Stimulated activated CD4-positive, alpha-beta T cell treated with anti-CD3 and anti-CD28 coated beads, Interleukin-1b, Interleukin-23, amount 100 ng/mL, for 4 hours (primary cell): ENCODE data around the gene ZSCAN21.
"Not testable (repeated sequence)": the region's sequence is repeated elsewhere in the genome, so short reads cannot be mapped to it uniquely, and the experiment has no call there.

Source experiments
- DNase-seq, 2 donors: peaks; one replicate each; pipeline ENCODE4 v3.0.0-alpha.2; 2020; ENCODE audit warnings: low read depth in 2 of 2

Gene ZSCAN21

DNA sequence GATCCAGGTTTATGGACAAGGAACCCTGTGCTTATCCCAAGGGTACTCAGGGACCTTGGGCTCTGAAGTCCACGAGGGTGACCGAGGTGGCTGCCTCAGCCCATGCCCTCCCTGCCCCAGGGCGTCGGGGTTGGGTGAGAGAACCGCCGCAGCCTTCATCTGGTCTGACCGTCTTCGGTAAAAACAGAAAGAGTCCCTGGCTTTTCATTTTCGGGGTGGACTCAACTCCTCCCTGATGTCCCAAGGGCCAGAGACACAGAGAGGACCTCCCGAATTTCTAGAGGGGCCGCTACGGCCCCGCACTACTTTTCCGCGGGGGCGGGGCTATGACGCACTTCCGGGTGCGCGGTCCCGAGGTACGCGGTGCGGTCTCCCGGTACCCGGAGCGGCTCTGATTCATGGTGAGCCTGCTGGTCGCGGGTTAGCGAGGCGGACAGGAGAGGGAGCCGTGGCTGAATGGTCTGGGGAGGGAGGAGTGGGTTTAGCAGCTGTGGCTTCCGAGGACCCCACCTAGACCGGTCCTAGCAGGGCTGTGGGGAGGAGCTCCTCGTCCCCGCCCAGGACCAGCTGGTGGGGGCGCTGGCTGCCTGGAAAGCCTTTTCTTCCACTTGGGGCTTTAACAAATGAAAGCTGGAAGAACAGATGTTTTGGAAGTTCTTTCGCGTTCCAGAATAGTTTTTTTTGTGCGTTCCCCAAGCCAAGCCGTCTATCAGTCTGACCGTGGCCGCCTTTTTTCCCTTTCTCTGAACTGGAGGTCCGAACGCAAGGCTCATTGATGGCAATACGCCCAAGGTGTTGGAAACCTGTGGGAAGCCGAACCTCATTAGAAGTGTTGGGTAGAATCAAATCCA, at the start of gene ZSCAN21:
ZSCAN21 (plus strand) TSS at position 334 of the 851 bp plus-strand sequence. CDS start 7,233 bp downstream, outside the sequence.
- DNase-seq, result peak; percentile 73 to 84

- no peak for DNase-seq
These were observed 49.3 kb upstream of the ZSCAN21 start for GRCh38 chr7:100000239-100000638.

DNA sequence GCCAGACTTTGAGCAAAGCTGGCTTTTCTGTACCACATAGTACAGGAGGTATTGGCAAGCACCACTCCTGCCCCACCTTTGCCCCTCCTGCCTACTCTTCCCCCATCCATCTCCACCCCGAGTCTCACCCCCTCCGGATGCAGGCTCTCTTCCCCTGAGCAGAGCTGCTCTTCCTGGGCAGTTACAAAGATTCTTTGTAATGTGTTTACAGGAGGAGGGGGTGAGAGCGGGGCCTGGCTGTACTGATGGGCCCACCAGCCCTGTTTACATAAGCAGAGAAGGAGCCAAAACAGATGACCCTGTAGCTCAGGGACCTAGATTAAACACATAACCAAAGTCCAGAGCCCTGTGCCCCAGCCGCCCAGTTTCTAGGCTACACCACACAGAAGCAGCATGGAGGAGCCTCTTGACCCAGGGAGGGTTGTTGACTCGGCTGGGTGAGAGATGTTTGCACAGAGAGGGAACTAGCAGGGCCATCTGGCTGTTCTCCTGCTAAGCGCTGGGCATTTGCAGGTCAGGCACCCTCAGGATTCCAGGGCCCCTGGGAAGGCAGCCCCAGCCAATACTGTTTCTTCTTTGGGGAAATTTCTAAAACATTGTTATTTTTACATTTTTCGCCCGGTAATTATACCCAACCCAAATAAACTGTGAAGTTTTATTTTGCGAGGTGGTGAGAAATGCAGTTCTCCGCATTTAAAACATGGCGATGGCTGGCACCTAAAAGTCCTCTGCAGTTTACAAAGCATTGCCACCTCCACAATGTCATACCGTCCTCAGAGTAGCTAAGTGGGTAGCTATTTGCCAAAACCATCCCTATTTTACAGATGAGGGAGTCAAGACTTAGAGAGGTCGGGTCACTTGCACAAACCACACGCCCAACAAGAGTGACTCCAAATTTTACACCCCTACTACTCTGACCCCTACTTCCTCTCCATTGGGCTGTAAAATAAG, 45.6 kb upstream of the ZSCAN21 start:
- DNase-seq, result no peak

DNA sequence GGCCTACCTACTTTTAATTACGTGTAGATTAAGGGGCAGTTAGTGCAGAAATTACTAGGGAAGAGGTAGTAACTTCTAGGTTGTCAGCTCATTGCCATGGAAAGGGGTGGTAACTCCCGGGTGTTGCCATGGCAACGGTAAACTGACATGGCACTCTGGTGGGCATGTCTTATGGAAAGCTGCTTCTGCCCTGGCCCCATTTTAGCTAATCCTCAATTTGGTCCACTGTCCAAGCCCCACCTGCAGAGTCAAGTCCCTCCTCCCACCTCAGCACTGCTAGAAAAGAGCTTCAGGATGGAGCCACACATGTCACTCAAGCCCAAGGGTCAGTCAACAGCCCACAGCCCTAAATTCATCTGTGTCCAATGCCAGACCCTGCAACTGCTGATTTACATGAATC, 41.7 kb upstream of the ZSCAN21 start:
- DNase-seq, result no peak

GRCh38 chr7:100008525-100008924, 41.0 kb upstream of the ZSCAN21 start:
- DNase-seq, result no peak

GRCh38 chr7:100009952-100010351, 39.6 kb upstream of the ZSCAN21 start:
- DNase-seq, result not testable (repeated sequence)

DNA sequence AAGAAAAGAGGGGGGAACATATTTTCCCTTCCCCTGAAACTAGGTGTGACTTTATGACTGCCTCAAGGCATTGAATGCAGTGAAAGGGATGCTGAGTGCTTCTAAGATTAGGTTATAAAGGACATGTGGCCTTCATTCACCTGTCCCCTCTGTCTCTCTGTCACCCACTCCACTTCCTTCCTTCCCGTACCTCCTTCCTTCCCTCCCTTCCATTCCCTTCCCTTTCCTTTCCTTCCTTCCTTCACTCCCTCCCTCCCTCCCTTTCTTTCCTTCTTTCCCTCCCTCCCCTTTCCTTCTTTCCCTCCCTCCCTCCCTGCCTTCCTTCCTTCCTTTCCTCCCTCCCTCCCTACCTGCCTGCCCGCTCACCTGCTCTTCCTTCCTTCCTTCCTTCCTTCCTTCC, 38.7 kb upstream of the ZSCAN21 start:
- DNase-seq, result no peak

- DNase-seq, result no peak
These were observed 38.1 kb upstream of the ZSCAN21 start for GRCh38 chr7:100011516-100011915.

- DNase-seq, result not testable (repeated sequence)
These were observed 36.9 kb upstream of the ZSCAN21 start for GRCh38 chr7:100012385-100013327.

- peak in 1 of 2 donors; percentile 8 for DNase-seq
These were observed 36.3 kb upstream of the ZSCAN21 start for GRCh38 chr7:100013328-100013676.

DNA sequence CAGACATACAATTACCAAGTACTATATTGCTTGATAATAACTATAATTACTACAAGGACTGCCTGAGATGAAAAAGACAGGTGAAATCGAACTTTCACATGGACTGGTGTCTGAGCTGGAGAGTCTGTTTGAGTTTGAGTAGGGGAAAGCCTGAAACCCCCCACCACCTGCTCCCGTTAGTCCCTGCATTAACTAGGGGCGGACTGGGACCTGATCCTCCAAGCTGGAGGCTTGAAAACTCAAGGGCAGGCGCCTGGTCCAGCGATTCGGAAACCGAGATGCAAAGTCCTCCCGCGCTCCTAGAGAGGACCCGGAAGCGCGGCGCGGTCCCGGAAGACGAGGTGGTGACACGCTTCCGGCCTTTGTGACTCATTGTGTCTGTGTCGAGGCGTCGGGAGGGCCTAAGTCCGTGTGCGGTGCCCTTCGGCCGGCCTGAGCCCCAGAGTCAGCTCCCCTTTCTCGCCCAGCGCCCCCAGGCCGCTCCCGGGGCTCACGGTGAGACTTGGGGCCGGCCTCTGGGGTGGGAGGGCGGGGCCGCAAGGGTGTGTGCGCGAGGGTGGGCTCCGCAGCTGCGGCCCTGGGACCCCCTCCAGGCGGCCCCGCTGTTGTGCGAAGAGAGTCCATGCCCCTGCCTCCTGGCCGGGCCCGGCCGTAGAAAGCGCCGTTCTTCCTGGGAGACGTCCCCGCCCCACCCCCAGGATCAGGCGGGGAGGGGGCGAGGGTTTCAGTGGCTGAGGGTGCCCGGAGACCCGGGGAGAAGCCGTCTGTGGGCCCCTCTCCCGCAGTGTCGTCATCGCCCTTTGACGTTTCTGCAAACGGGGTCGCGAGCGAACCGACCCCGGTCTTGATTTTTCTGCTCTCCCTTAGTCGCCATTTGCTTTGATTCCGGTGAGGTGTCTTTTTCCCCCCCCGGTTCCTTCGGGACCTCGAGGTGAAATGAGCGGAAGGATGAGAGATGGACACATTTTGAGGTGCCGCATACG, 34.1 kb upstream of the ZSCAN21 start, which contains the start of gene ZKSCAN1:
ZKSCAN1 (plus strand) TSS at position 365 of the 983 bp plus-strand sequence. CDS start 7,911 bp downstream, outside the sequence.
- DNase-seq, result peak; percentile 74 to 75

GRCh38 chr7:100016215-100016901, 33.2 kb upstream of the ZSCAN21 start:
- no peak for DNase-seq

DNA sequence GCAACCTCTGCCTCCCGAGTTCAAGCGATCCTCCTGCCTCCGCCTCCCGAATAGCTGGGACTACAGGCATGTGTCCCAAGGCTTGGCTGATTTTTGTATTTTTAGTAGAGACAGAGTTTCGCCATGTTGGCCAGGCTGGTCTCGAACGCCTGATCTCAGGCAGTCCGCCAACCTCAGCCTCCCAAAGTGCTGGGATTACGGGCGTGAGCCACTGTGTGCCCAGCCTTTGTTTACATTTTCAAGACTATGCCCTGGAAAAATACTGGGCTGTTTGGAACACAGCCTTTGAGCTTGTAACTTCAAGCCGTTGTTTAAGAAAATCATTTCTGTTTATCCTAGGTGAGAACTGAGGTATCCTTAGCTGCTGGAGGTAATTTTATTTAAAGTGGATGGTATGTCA, 32.3 kb upstream of the ZSCAN21 start:
- DNase-seq, result no peak

DNA sequence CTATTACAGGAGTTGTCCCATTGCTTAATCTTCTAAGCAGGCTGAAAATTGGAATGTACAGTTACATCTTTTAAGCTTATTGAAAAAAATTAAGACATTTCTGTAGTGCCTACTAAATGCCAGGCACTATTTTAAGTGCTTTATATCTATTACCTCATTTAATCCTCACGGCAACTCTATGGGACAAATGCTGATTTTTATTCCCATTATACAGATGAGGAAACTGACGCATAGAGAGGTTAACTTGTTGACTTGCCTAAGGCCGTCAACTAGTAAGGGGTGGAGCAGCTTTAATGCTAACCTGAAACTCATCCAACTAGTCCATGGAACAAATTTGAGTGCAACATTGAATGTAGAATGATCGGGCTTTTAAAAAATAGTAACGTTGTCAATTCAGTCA, 31.7 kb upstream of the ZSCAN21 start:
- no peak for DNase-seq

DNA sequence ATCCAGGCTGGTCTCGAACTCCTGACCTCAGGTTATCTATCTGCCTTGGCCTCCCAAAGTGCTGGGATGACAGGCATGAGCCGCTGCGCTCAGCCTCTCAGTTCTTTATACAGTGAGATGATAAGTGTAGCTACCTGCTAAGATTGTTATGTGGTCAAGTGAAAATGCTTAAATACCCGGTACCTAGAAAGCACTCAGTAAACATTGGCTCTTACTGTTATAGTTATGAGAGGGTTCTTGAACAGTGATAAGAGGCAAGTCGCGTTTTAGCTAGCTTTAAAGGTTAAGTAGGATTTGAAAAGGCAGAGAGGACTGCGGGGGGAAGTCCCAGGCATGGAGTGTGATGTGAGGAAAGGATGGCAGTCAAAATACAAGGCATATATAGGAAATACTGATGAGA, 29.7 kb upstream of the ZSCAN21 start:
- no peak for DNase-seq

- DNase-seq, result no peak
These were observed 28.3 kb upstream of the ZSCAN21 start for GRCh38 chr7:100021297-100021696.

DNA sequence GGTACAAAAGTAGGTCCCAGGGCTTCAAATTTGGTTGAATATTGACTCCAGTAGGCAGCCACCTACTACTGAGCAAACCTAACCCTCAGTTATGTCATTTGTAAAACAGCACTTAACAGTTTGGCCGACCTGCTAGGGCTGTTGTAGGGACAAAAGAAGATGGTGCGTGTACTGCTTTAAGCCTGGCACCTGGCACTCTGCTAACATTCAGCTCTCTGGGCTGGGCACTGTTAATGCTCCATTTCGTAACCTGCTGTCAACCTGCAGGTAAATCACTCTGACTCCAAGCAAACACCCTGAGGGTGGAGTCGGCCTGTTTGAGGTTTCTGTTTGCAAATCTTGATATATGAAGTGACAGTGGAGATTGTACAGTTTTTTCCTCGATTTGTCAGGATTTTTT, 27.0 kb upstream of the ZSCAN21 start:
- DNase-seq, result no peak

GRCh38 chr7:100023526-100023925, 26.0 kb upstream of the ZSCAN21 start:
- no peak for DNase-seq

- DNase-seq, result no peak
These were observed 25.5 kb upstream of the ZSCAN21 start for GRCh38 chr7:100024020-100024619.
